ENCODE data around the gene NRG2.

DNA sequence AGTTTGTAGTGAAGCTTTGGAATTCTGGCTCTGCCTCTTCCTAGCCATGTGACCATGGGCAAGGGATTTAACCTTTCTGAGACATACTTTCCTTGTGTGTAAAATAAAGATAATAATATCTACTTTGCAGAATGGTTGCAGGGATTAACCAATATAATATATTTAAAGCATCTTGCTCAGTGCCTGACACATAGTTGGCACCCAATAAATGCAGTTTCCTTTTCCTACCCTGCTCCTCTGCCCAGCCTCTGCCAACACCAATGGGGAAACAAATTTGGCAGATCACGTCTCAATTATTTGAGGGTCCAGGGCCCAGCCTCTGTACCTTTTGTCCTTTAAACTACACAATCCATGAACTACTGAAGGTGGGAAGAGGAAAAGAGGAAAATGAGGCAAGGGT lies 91.1 kb downstream of the NRG2 start:
- TF ChIP-seq, protein P1, sequence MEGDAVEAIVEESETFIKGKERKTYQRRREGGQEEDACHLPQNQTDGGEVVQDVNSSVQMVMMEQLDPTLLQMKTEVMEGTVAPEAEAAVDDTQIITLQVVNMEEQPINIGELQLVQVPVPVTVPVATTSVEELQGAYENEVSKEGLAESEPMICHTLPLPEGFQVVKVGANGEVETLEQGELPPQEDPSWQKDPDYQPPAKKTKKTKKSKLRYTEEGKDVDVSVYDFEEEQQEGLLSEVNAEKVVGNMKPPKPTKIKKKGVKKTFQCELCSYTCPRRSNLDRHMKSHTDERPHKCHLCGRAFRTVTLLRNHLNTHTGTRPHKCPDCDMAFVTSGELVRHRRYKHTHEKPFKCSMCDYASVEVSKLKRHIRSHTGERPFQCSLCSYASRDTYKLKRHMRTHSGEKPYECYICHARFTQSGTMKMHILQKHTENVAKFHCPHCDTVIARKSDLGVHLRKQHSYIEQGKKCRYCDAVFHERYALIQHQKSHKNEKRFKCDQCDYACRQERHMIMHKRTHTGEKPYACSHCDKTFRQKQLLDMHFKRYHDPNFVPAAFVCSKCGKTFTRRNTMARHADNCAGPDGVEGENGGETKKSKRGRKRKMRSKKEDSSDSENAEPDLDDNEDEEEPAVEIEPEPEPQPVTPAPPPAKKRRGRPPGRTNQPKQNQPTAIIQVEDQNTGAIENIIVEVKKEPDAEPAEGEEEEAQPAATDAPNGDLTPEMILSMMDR (IDR thresholded peaks at IDR 0.05 in 8 of 11, conservative IDR thresholded peaks at IDR 0.05 in 3 of 11): no peak
- TF ChIP-seq POLR2A (IDR thresholded peaks at IDR 0.05) (no peak), POLR2AphosphoS5 (IDR thresholded peaks at IDR 0.05) (no peak)
